ENCODE data around the gene SLC38A1.
"Not testable (repeated sequence)": the region's sequence is repeated elsewhere in the genome, so short reads cannot be mapped to it uniquely, and the experiment has no call there.

Gene SLC38A1

DNA sequence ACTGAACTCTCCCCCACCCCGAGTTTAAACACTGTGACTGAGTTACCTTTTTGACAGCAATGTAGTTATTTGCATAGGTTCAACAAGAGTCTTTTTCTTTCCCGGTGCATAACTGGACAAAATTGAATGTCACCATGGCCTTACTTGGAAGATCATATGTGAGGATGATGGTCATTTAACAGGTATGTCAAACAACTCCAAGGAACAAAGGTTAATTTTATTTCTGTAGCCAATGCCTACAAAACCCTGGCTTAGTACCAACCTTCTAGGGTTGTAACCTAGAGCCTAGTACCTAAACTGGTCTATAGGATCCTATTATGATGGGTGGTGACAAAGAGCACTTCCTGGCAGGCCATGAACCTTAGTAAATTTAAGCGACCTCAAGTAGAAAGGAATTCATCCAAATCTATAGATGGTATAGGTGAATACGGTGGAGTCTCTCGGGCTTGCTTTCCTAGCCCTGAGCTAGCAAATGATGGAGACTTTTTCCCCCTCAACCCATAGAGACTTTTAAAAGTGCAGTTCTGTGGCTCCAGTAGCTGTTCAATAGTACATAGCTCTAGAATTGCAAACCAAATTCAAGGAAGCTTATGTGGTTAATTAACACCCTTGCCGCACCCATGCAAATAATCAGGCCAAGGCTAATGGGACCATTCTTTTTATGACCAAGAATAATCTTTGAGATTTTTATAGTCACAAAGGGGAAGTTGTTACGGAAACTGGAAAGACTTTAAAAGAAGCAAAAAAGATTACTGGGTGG is 89.0 kb downstream of the SLC38A1 start:
- Histone ChIP-seq H3K9me3 (ENCODE audit: low read length) (no peaks in the 10 kb centered on the region), H3K4me3 (ENCODE audit: low read length) (no peak overlapping the region), H2AFZ (ENCODE audit: low read depth, low read length) (no peak overlapping the region), H3K4me1 (ENCODE audit: insufficient read depth, low read length) (no peaks in the 10 kb centered on the region), H3K27me3 (ENCODE audit: insufficient read depth, low read length) (no peaks in the 10 kb centered on the region), H3K36me3 (ENCODE audit: insufficient read depth, low read length) (no peaks in the 10 kb centered on the region)

DNA sequence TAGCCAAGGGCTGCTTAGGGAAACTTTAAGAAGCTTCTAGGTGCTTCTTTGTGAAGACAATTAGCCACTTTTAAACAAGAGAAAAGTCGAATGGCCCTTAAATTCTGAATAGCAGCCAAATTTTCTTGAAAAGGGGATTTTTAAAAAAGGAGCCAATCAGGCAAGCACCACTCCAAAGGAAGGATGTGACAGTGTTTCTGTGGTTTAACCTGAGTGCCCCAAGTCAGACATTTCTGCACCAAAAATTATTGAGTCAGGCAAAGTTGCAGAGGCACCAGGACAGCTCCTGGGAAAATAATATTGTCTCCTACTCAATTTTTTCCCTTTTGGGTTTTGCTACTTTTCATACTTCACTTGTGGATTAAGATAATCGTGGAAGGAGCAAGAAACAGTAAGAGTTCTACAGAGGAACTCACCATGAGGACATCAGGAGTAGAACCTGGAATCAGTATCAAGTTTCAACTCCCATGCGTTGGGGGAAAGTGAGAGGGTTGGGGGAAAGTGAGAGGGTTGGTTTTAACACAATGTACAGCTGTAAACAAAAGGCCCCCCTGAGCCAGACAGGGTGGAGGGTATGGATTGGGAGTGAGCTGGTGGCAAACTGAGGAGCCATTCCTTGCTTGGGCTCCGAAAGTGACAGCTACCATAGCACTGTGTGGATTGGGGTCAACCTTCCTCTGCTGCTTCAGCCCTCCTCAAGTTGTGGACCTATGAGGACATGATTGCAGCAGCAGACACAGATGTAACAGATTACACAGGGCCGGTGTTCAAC is 90.8 kb downstream of the SLC38A1 start:
- no peaks in the 10 kb centered on the region for H3K27me3 ChIP-seq (ENCODE audit: insufficient read depth, low read length)
- no peaks in the 10 kb centered on the region for H3K4me1 ChIP-seq (ENCODE audit: insufficient read depth, low read length)
- no peaks in the 10 kb centered on the region for H3K9me3 ChIP-seq (ENCODE audit: low read length)
- H3K4me3 ChIP-seq (ENCODE audit: low read length) = no peak overlapping the region
- no peak overlapping the region for H2AFZ ChIP-seq (ENCODE audit: low read depth, low read length)
- H3K36me3 ChIP-seq (ENCODE audit: insufficient read depth, low read length) = no peaks in the 10 kb centered on the region

GRCh38 chr12:46177025-46177424 is 91.8 kb downstream of the SLC38A1 start:
- Histone ChIP-seq H3K4me1 (ENCODE audit: insufficient read depth, low read length) (no peaks in the 10 kb centered on the region), H3K36me3 (ENCODE audit: insufficient read depth, low read length) (no peaks in the 10 kb centered on the region), H3K4me3 (ENCODE audit: low read length) (no peak overlapping the region), H3K27me3 (ENCODE audit: insufficient read depth, low read length) (no peaks in the 10 kb centered on the region), H3K9me3 (ENCODE audit: low read length) (no peaks in the 10 kb centered on the region), H2AFZ (ENCODE audit: low read depth, low read length) (no peak overlapping the region)

DNA sequence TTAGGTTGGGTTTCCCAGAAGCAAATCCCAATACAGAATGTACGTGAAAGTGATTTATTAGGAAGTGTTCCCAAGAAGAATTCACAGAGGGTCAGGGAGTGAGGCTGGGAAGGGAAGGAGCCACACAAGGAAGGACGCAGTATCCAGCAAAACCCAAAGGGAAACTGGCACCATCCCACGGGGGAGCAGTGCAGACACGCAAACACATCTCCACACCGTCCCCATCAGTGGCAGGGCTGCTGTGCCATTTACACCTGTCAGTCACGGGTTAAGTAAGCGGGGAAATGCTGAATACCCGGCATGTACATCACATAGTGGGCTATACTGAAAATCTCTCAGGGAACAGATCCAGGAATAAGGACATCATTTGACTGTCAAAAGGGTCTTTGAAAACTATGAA is 93.9 kb downstream of the SLC38A1 start:
- Histone ChIP-seq H2AFZ (ENCODE audit: low read depth, low read length) (no peak overlapping the region), H3K36me3 (ENCODE audit: insufficient read depth, low read length) (no peaks in the 10 kb centered on the region), H3K4me3 (ENCODE audit: low read length) (no peak overlapping the region), H3K4me1 (ENCODE audit: insufficient read depth, low read length) (no peaks in the 10 kb centered on the region), H3K27me3 (ENCODE audit: insufficient read depth, low read length) (no peaks in the 10 kb centered on the region), H3K9me3 (ENCODE audit: low read length) (no peaks in the 10 kb centered on the region)

GRCh38 chr12:46174061-46174662 is 94.7 kb downstream of the SLC38A1 start:
- Histone ChIP-seq H3K4me3 (ENCODE audit: low read length) (no peak overlapping the region), H3K9me3 (ENCODE audit: low read length) (no peaks in the 10 kb centered on the region), H2AFZ (ENCODE audit: low read depth, low read length) (no peak overlapping the region), H3K4me1 (ENCODE audit: insufficient read depth, low read length) (no peaks in the 10 kb centered on the region), H3K36me3 (ENCODE audit: insufficient read depth, low read length) (no peaks in the 10 kb centered on the region), H3K27me3 (ENCODE audit: insufficient read depth, low read length) (no peaks in the 10 kb centered on the region)

- H3K9me3 ChIP-seq (ENCODE audit: low read length) = no peaks in the 10 kb centered on the region
- no peak overlapping the region for H2AFZ ChIP-seq (ENCODE audit: low read depth, low read length)
- H3K4me1 ChIP-seq (ENCODE audit: insufficient read depth, low read length) = no peaks in the 10 kb centered on the region
- no peaks in the 10 kb centered on the region for H3K27me3 ChIP-seq (ENCODE audit: insufficient read depth, low read length)
- H3K4me3 ChIP-seq (ENCODE audit: low read length) = no peak overlapping the region
- no peaks in the 10 kb centered on the region for H3K36me3 ChIP-seq (ENCODE audit: insufficient read depth, low read length)
These were observed 100.4 kb downstream of the SLC38A1 start for GRCh38 chr12:46168426-46168825.

- Histone ChIP-seq H3K27me3 (ENCODE audit: insufficient read depth, low read length) (no peaks in the 10 kb centered on the region), H3K4me3 (ENCODE audit: low read length) (no peak overlapping the region), H3K4me1 (ENCODE audit: insufficient read depth, low read length) (no peaks in the 10 kb centered on the region), H2AFZ (ENCODE audit: low read depth, low read length) (no peak overlapping the region), H3K36me3 (ENCODE audit: insufficient read depth, low read length) (no peaks in the 10 kb centered on the region), H3K9me3 (ENCODE audit: low read length) (no peaks in the 10 kb centered on the region)
These were observed 101.4 kb downstream of the SLC38A1 start for GRCh38 chr12:46167412-46167811.

- Histone ChIP-seq H3K27me3 (ENCODE audit: insufficient read depth, low read length) (no peaks in the 10 kb centered on the region), H3K36me3 (ENCODE audit: insufficient read depth, low read length) (no peaks in the 10 kb centered on the region), H3K4me3 (ENCODE audit: low read length) (no peak overlapping the region), H3K9me3 (ENCODE audit: low read length) (no peaks in the 10 kb centered on the region), H3K4me1 (ENCODE audit: insufficient read depth, low read length) (no peaks in the 10 kb centered on the region), H2AFZ (ENCODE audit: low read depth, low read length) (no peak overlapping the region)
These were observed 103.7 kb downstream of the SLC38A1 start for GRCh38 chr12:46165191-46165590.

GRCh38 chr12:46164186-46164761 is 104.6 kb downstream of the SLC38A1 start:
- Histone ChIP-seq H3K9me3 (ENCODE audit: low read length) (no peaks in the 10 kb centered on the region), H3K4me3 (ENCODE audit: low read length) (no peak overlapping the region), H3K27me3 (ENCODE audit: insufficient read depth, low read length) (no peaks in the 10 kb centered on the region), H3K36me3 (ENCODE audit: insufficient read depth, low read length) (no peaks in the 10 kb centered on the region), H3K4me1 (ENCODE audit: insufficient read depth, low read length) (no peaks in the 10 kb centered on the region), H2AFZ (ENCODE audit: low read depth, low read length) (no peak overlapping the region)

DNA sequence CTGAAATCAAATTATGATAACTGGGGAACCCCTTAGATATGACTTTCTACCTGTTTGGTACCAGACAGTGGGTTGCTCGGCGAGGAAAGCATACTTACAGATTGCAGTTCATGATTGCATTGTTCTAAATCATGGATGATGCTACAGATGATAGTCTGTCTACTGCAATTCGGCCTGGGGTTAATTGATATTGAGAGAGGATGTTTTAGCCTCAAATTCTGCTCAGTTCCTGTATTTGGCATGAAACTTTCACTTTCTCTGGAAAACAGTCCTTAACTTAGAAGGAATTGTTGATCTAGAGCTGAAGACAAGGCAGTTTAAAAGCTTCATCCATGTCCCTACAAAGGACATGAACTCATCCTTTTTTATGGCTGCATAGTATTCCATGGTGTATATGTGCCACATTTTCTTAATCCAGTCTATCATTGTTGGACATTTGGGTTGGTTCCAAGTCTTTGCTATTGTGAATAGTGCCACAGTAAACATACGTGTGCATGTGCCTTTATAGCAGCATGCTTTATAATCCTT is 106.2 kb downstream of the SLC38A1 start:
- H2AFZ ChIP-seq (ENCODE audit: low read depth, low read length); H3K9me3 ChIP-seq (ENCODE audit: low read length); H3K4me3 ChIP-seq (ENCODE audit: low read length); H3K4me1 ChIP-seq (ENCODE audit: insufficient read depth, low read length); H3K27me3 ChIP-seq (ENCODE audit: insufficient read depth, low read length); H3K36me3 ChIP-seq (ENCODE audit: insufficient read depth, low read length): not testable (repeated sequence)

GRCh38 chr12:46160981-46161690 is 107.7 kb downstream of the SLC38A1 start:
- no peak overlapping the region for H3K4me3 ChIP-seq (ENCODE audit: low read length)
- H3K36me3 ChIP-seq (ENCODE audit: insufficient read depth, low read length) = no peaks in the 10 kb centered on the region
- no peaks in the 10 kb centered on the region for H3K27me3 ChIP-seq (ENCODE audit: insufficient read depth, low read length)
- H2AFZ ChIP-seq (ENCODE audit: low read depth, low read length) = no peak overlapping the region
- H3K9me3 ChIP-seq (ENCODE audit: low read length) = no peaks in the 10 kb centered on the region
- H3K4me1 ChIP-seq (ENCODE audit: insufficient read depth, low read length) = no peaks in the 10 kb centered on the region

- H3K4me3 ChIP-seq (ENCODE audit: low read length) = no peak overlapping the region
- no peaks in the 10 kb centered on the region for H3K9me3 ChIP-seq (ENCODE audit: low read length)
- no peaks in the 10 kb centered on the region for H3K36me3 ChIP-seq (ENCODE audit: insufficient read depth, low read length)
- no peaks in the 10 kb centered on the region for H3K27me3 ChIP-seq (ENCODE audit: insufficient read depth, low read length)
- no peaks in the 10 kb centered on the region for H3K4me1 ChIP-seq (ENCODE audit: insufficient read depth, low read length)
- H2AFZ ChIP-seq (ENCODE audit: low read depth, low read length) = no peak overlapping the region
These were observed 108.5 kb downstream of the SLC38A1 start for GRCh38 chr12:46160101-46160980.
